Measurements from ENCODE around the gene CADM4. TPM values are rescaled to one million over a fixed set of nuclear protein-coding genes. Genes with fewer than 3 reads are reported as not detected.

Gene CADM4
- total and polyA plus RNA-seq, 9 of the 15 experiments (the other 6 are each of a cell fraction or from before 2014, with no cell fraction given): 0.03 to 4.6 (median 1.3) TPM

GRCh38 chr19:43595999-43596841, 43.4 kb downstream of the CADM4 start, which contains the start of the genes IRGQ and ZNF576 (continued):
- TF ChIP-seq MBD2 (IDR thresholded peaks at IDR 0.05; ENCODE audit: borderline replicate concordance, low read depth) (0 out of 2 replicates have a peak, but pooled peaks have one; percentile 43), TCF3 (CRISPR knock-in tag; IDR thresholded peaks at IDR 0.05) (peak; percentile 37), HLTF (IDR thresholded peaks at IDR 0.05) (peak; percentile 77; the same call in 1 of the 2 replicates), ZNF239 (CRISPR knock-in tag; IDR thresholded peaks at IDR 0.05) (peak; percentile 51; the same call in 1 of the 2 replicates), MEF2D (tag; conservative IDR thresholded peaks at IDR 0.05; ENCODE audit: low read depth) (peak; percentile 69), KLF1 (tag; IDR thresholded peaks at IDR 0.05) (peak; percentile 38; the same call in 1 of the 2 replicates), ZNF407 (IDR thresholded peaks at IDR 0.05; ENCODE audit: low read depth) (peak; percentile 93), TAL1 (IDR thresholded peaks at IDR 0.05) (peak; percentile 36; the same call in 1 of the 2 replicates), EP300 (IDR thresholded peaks at IDR 0.05; ENCODE audit: low read length) (no peak; the same call in 1 of the 2 replicates), ZC3H11A (IDR thresholded peaks at IDR 0.05; ENCODE audit: low read depth, low read length) (peak; percentile 31; the same call in 1 of the 2 replicates), LCOR (CRISPR knock-in tag; IDR thresholded peaks at IDR 0.05) (0 out of 2 replicates have a peak, but pooled peaks have one; percentile 41), GMEB1 (CRISPR knock-in tag; IDR thresholded peaks at IDR 0.05) (peak; percentile 48; the same call in 1 of the 2 replicates), ETV5 (CRISPR knock-in tag; IDR thresholded peaks at IDR 0.05; ENCODE audit: low read depth) (peak; percentile 61; the same call in 1 of the 2 replicates), NEUROD1 (IDR thresholded peaks at IDR 0.05; ENCODE audit: borderline replicate concordance, low read depth, low read length, partially characterized antibody) (peak; percentile 81), POLR2AphosphoS5 (IDR thresholded peaks at IDR 0.05; ENCODE audit: control insufficient read depth, insufficient read depth, low read depth, low read length) (peak; percentile 53; the same call in 1 of the 2 replicates), PHF21A (IDR thresholded peaks at IDR 0.05; ENCODE audit: borderline replicate concordance, low read depth) (peak; percentile 99), ZNF696 (CRISPR knock-in tag; conservative IDR thresholded peaks at IDR 0.05) (no peak), POLR2G (IDR thresholded peaks at IDR 0.05; ENCODE audit: low read depth, low read length) (peak; percentile 78)
